ENCODE data around the gene SDSL. TPM values are rescaled to one million over a fixed set of nuclear protein-coding genes. Genes with fewer than 3 reads are reported as not detected.

Gene SDSL
- total RNA-seq, 4 donors from 2014 or later: 0.48 to 3.1 (median 1.5) TPM; not detected in 1

DNA sequence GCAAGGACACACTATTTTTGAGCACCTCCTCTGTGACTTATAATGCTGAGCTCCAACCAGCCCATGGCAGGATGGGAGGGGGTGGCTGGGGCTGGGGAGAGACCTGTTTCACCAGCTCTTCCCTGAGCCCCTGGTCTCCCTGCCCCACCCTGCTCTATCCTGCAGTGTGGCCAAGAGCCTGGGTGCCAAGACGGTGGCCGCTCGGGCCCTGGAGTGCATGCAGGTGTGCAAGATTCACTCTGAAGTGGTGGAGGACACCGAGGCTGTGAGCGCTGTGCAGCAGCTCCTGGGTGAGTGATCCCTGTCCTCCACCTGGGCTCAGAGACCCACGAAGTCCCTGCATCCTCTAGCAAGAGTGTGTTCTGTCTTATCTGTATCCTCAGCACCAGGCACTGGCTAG lies 14.4 kb downstream of the SDSL start:
- no peak overlapping the region for H3K4me3 ChIP-seq
- H3K36me3 ChIP-seq: no peaks in the 10 kb centered on the region
- 33 to 80% methylated on average over 1 to 2 of the region's 6 CpGs for WGBS, 2 donors
- no peaks in the 10 kb centered on the region for H3K9me3 ChIP-seq
- no peak overlapping the region for H3K27ac ChIP-seq
- no peaks in the 10 kb centered on the region for H3K4me1 ChIP-seq
- DNase-seq: no peak
- intact Hi-C loops (cut with DNase I): no loop called here
- H3K27me3 ChIP-seq: peaks cover 0 to 37% (median 0%) of the 10 kb centered on the region in 4 donors
- TF ChIP-seq, protein P1, sequence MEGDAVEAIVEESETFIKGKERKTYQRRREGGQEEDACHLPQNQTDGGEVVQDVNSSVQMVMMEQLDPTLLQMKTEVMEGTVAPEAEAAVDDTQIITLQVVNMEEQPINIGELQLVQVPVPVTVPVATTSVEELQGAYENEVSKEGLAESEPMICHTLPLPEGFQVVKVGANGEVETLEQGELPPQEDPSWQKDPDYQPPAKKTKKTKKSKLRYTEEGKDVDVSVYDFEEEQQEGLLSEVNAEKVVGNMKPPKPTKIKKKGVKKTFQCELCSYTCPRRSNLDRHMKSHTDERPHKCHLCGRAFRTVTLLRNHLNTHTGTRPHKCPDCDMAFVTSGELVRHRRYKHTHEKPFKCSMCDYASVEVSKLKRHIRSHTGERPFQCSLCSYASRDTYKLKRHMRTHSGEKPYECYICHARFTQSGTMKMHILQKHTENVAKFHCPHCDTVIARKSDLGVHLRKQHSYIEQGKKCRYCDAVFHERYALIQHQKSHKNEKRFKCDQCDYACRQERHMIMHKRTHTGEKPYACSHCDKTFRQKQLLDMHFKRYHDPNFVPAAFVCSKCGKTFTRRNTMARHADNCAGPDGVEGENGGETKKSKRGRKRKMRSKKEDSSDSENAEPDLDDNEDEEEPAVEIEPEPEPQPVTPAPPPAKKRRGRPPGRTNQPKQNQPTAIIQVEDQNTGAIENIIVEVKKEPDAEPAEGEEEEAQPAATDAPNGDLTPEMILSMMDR (IDR thresholded peaks at IDR 0.05): no peak
- no peak for TF ChIP-seq POLR2A (IDR thresholded peaks at IDR 0.05)

DNA sequence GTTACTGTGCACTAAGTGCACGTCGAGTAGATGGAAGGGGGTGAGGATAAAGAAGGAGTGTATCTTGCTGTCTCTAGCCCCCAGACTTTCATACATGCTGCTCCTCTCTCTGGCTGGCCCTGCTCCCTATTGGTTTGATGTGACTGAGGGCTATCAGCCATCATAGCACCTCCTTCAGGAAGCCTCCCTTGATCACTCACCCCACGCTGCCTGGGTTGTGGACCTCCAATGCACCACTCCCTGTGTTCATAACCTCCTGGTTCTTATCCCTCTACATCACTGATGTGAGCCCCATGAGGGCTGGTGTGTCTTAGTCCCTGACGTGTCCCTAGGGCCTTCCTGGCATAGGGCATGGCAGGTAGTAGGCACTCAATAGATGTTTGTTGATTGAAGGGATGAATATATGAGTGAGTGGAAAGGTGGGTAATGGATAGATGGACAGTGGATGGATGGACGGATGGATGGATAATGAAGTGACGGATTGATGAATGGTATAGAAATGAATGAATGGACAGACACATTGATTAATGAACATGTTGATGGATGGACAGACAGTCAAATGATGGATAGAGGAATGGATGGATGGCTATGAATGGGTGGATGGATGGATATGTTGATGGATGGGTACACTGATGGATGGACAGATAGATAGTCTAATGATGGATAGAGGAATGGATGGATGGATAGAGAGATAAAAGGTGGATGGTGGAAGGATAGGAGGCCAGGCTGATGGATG lies 15.0 kb downstream of the SDSL start:
- Histone ChIP-seq H3K4me1 (no peaks in the 10 kb centered on the region), H3K36me3 (no peaks in the 10 kb centered on the region), H3K27ac (no peak overlapping the region), H3K4me3 (no peak overlapping the region), H3K27me3 (peaks cover 0 to 43% (median 0%) of the 10 kb centered on the region in 4 donors), H3K9me3 (no peaks in the 10 kb centered on the region)
- no peak for DNase-seq
- TF ChIP-seq POLR2A (IDR thresholded peaks at IDR 0.05): no peak
- TF ChIP-seq, protein P1 (IDR thresholded peaks at IDR 0.05): no peak
- intact Hi-C loops (cut with DNase I): no loop called here
- 67 to 75% methylated on average over 4 to 6 of the region's 6 CpGs for WGBS, 2 donors

DNA sequence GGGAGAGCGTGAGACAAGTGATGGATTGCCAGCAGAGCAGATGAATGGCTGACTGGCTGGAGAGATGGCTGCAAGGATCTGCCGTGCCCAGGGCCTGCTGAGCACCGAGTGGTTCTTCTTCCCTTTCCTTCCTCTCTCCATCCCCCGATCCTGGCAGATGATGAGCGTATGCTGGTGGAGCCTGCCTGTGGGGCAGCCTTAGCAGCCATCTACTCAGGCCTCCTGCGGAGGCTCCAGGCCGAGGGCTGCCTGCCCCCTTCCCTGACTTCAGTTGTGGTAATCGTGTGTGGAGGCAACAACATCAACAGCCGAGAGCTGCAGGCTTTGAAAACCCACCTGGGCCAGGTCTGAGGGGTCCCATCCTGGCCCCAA lies 15.5 kb downstream of the SDSL start:
- Histone ChIP-seq H3K4me1 (no peaks in the 10 kb centered on the region), H3K36me3 (no peaks in the 10 kb centered on the region), H3K9me3 (no peaks in the 10 kb centered on the region), H3K27me3 (peaks cover 0 to 48% (median 0%) of the 10 kb centered on the region in 4 donors), H3K4me3 (no peak overlapping the region), H3K27ac (no peak overlapping the region)
- intact Hi-C loops (cut with DNase I): no loop called here
- no peak for TF ChIP-seq POLR2A (IDR thresholded peaks at IDR 0.05)
- TF ChIP-seq, protein P1 (IDR thresholded peaks at IDR 0.05): no peak
- 44 to 55% methylated on average over 6 to 7 of the region's 9 CpGs for WGBS, 2 donors
- no peak for DNase-seq

DNA sequence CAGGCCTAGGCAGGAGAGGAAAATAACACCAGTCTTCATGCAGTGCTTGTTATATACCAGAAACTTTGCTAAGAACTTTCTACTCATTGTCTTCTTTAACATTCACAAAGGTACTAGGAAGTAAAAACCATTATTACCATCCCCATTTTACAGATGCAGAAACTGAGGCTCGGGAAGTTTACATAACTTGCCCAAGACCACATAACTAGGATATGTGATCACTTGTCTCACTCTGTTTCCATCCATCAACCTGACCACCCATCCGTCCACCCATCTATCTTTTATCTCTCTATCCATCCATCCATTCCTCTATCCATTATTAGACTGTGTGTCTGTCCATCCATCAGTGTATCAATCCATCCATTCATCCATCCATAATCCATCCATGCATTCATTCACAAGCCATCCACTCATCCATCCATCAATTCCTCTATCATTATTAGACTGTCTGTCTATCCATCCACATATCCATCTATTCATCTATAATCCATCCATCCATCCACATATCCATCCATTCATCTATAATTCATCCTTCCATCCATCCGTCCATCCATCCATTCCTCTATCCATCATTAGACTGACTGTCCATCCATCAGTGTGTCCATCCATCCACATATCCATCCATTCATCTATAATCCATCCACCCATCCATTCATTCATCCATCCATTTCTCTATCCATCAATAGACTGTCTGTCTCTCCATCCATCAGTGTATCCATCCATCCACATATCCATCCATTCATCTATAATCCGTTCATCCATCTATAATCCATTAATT lies 16.5 kb downstream of the SDSL start:
- Histone ChIP-seq H3K27me3 (peaks cover 0 to 58% (median 0%) of the 10 kb centered on the region in 4 donors), H3K27ac (no peak overlapping the region), H3K4me3 (no peak overlapping the region), H3K4me1 (no peaks in the 10 kb centered on the region), H3K9me3 (no peaks in the 10 kb centered on the region), H3K36me3 (no peaks in the 10 kb centered on the region)
- intact Hi-C loops (cut with DNase I): no loop called here
- no peak for DNase-seq
- TF ChIP-seq, protein P1 (IDR thresholded peaks at IDR 0.05): no peak
- no peak for TF ChIP-seq POLR2A (IDR thresholded peaks at IDR 0.05)
- 63 to 72% methylated on average over 4 of the region's 4 CpGs for WGBS, 2 donors

DNA sequence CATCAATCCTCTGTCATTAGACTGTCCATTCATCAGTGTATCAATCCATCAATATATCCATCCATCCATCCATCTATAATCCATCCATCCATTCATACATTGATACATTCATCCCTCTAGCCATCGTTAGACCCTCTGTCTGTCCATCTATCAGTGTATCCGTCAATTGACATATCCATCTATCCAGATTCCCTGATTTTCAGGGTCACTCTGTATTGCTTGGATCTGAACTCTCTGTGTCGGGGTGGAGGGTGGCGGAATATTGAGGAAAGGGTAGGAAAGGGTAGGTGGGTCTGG lies 17.1 kb downstream of the SDSL start:
- intact Hi-C loops (cut with DNase I): no loop called here
- TF ChIP-seq, protein P1 (IDR thresholded peaks at IDR 0.05): no peak
- TF ChIP-seq POLR2A (IDR thresholded peaks at IDR 0.05): no peak
- Histone ChIP-seq H3K9me3 (no peaks in the 10 kb centered on the region), H3K27ac (no peak overlapping the region), H3K36me3 (no peaks in the 10 kb centered on the region), H3K4me1 (no peaks in the 10 kb centered on the region), H3K27me3 (peaks cover 0 to 58% (median 0%) of the 10 kb centered on the region in 4 donors), H3K4me3 (no peak overlapping the region)
- no peak for DNase-seq
- WGBS, 2 donors: 28 to 37% methylated on average over 3 to 4 of the region's 4 CpGs

All from esophagus squamous epithelium (tissue), 5 donors.